Measurements from ENCODE around the gene ANKRD11.
"Not testable (repeated sequence)": the region's sequence is repeated elsewhere in the genome, so short reads cannot be mapped to it uniquely, and the experiment has no call there.

The ANKRD11 gene

GRCh38 chr16:89481356-89481955 lies 8.9 kb downstream of the ANKRD11 start:
- DNase-seq (ENCODE audit: low read depth in 2 of 2), result no peak

DNA sequence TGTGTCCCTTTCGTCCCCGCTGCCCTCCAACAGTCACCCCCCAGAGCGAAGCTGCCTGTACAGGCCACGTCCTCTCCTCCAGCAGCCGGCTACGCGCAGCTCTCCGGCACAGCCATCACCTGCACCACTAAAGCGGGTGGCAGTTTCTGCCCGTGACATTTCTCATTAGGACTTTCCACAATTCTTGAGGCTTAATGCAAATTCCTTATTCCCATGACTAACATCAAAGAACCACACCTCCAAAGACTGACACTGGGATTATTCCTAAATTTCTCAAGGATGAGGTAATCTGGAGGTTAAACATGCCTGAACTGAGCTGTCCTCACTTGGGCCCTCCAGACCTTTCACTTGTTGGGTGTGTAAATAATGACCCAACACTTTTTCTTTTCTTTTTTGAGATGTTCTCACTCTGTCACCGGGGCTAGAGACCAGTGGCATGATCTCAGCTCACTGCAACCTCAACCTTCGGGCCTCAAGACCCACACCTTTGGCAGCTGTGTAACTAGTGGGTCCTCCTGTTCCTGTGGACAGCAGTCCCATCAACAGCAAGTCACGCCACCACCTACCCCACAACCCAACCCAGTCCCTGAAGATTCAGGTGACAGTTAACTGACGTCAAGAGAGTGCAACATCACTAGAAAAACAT lies 11.7 kb downstream of the ANKRD11 start:
- no peak for DNase-seq (ENCODE audit: low read depth in 2 of 2)

DNA sequence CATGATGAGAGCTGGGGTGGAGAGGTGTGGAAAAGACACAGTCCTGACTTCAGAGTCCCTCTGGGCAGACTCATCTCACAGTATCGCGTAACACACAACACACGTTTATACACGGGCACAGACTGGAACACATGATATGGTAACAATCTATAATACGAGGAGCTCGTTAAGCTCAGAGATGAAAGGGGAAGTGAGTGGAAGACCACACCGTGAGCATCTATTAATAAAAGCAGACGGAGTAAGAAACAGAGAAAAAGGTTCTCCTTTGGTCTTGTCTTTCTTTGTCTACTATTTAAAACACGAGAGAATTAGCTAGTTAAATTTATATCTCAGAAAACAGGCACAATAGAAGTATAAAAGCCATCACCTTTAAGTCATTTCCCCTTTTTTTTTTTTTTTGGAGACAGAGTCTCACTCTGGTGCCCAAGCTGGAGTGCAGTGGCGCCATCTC lies 13.5 kb downstream of the ANKRD11 start:
- no peak for DNase-seq (ENCODE audit: low read depth in 2 of 2)

- DNase-seq (ENCODE audit: low read depth in 2 of 2), result no peak
Observed at GRCh38 chr16:89476379-89476778, 14.0 kb downstream of the ANKRD11 start.

DNA sequence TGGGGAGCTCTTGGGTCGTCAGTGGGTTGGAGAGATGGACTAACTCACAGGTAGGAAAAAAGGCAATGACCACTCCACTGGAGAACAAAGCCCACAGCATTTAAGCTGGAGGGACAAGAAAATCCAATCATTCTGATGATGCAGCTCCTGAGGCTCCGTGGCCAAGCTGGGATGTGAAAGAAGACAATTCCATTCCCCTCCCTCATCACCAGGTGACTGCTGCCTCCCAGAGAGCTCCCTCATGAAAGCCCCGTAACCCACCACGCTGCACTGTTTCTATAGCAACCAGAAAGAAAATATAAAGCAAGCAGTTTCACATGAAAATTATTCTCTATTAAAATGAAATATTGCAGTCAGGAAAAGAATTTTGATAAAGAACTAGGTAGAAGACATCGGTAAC lies 15.2 kb downstream of the ANKRD11 start:
- no peak for DNase-seq (ENCODE audit: low read depth in 2 of 2)

DNA sequence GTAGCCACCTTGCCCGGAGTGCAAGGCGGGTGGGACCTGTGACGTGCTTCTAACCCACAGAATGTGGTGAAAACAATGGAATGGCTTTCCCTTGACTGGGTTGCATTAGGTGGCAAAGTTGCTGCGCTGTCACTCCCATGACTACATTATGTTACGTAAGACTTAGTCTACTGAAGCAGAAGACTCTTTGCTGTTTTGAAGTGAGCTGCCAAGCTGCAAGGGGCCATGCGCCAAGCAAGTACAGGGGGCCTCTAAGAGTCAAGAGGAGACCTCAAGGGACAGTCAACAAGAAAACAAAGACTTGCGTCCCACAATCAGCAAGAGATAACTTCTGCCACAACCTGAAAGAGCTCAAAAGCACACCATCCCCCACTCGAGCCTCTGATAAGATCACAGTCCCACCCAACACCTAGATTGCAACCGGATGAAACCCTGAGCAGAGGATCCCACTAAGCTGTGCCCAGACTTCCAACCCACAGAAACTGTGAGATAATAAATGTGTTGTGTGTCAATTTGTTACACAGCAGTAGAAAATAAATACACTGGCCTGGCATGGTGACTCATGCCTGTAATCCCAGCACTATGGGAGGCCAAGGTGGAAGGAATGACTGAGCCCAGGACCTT lies 16.5 kb downstream of the ANKRD11 start:
- no peak for DNase-seq (ENCODE audit: low read depth in 2 of 2)

GRCh38 chr16:89473136-89473712 lies 17.1 kb downstream of the ANKRD11 start:
- no peak for DNase-seq (ENCODE audit: low read depth in 2 of 2)

DNA sequence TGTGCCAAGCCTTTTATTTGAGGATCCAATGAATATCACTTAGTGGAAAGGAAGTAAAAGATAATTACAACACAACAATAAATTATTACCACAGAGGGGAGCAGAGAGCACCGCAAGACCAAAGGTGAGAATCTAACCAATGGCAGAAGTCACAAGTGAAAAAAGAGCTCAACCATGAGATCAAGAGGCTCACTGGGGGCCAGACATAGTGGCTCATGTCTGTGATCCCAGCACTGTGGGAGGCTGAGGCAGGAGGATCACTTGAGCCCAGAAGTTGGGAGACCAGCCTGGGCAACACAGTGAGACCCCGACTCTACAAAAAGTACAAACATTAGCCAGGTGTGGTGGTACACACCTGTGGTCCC lies 17.7 kb downstream of the ANKRD11 start:
- no peak for DNase-seq (ENCODE audit: low read depth in 2 of 2)

DNA sequence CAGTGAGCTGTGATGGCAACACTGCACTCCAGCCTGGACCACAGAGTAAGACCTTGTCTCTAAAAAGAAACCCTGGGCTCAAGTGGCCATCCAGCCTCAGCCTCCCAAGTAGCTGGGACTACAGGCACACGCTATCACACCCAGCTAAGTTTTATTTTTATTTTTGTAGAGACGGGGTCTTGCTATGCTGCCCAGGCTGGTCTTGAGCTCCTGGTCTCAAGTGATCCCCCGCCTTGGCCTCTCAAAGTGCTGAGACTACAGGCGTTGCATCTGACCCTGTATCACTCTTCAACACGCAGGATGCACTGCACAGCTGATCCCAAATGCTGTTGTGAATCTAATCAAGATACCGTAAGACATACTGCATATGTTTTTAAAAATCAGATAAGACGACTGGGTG lies 23.0 kb downstream of the ANKRD11 start:
- no peak for DNase-seq (ENCODE audit: low read depth in 2 of 2)

DNA sequence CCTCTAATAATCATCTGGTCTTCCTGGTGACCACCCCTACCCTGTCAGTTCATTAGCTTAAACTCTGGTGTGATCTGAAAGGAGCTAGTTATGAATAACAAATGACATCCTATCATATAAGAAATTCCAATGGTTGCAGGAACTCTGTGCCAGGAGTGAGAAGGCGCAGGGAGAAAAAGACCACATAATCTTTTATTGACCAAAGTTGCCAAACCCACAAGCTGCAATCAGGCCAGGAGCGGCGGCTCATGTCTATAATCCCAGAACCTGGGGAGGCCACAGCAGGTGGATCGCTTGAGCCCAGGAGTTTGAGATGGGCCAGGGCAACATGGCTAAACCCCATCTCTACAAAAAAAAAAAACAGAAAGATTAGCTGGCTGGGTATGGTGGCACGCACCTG lies 23.4 kb downstream of the ANKRD11 start:
- no peak for DNase-seq (ENCODE audit: low read depth in 2 of 2)

GRCh38 chr16:89463312-89463711 lies 27.0 kb downstream of the ANKRD11 start:
- DNase-seq (ENCODE audit: low read depth in 2 of 2), result not testable (repeated sequence)

GRCh38 chr16:89462639-89463038 lies 27.7 kb downstream of the ANKRD11 start:
- DNase-seq (ENCODE audit: low read depth in 2 of 2), result not testable (repeated sequence)

- not testable (repeated sequence) for DNase-seq (ENCODE audit: low read depth in 2 of 2)
Observed at GRCh38 chr16:89461890-89462289, 28.5 kb downstream of the ANKRD11 start.

- no peak for DNase-seq (ENCODE audit: low read depth in 2 of 2)
Observed at GRCh38 chr16:89460556-89460955, 29.8 kb downstream of the ANKRD11 start.

GRCh38 chr16:89458967-89459366 lies 31.4 kb downstream of the ANKRD11 start:
- no peak for DNase-seq (ENCODE audit: low read depth in 2 of 2)

- no peak for DNase-seq (ENCODE audit: low read depth in 2 of 2)
Observed at GRCh38 chr16:89458551-89458950, 31.8 kb downstream of the ANKRD11 start.

DNA sequence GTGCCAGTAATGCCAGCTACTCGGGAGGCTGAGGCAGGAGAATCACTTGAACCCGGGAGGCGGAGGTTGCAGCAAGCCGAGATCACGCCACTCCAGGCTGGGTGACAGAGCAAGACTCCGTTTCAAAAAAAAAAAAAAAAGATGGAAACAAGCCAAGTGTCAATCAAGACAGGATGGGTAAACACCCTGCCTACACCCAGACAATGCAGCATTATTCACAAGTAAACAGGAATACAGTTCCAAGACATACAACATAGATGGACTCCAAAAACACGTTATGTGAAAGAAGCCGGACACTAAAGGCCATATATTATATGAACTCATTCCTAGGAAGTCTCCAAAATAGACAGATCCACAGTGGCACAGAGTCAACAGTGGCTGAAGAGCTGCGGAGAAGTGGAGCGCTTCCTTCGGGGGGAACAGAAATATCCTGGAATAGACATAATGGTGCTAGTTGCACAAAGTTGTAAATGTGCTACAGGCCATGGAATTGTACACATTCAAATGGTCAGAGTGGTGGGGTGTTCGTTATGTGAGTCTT lies 33.9 kb downstream of the ANKRD11 start:
- no peak for DNase-seq (ENCODE audit: low read depth in 2 of 2)

DNA sequence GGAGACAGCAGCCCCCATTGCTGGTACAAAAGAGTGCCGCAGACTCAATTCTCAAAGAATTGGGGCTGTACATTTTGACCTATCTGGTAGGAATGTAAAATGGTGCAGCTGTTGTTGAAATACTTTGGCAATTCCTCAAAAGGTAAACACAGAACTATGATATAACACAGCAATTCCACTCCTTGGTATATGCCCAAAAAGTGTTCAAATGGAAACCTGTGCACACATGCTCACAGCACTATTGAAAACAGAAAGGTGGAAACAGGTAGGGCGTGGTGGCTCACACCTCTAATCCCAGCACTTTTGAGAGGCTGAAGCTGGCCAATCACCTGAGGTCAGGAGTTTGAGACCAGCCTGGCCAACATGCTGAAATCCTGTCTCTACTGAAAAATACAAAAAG lies 34.7 kb downstream of the ANKRD11 start:
- DNase-seq (ENCODE audit: low read depth in 2 of 2), result no peak

- DNase-seq (ENCODE audit: low read depth in 2 of 2), result no peak
Observed at GRCh38 chr16:89455178-89455577, 35.2 kb downstream of the ANKRD11 start.

GRCh38 chr16:89454378-89455125 lies 35.8 kb downstream of the ANKRD11 start:
- DNase-seq (ENCODE audit: low read depth in 2 of 2), result not testable (repeated sequence)

- no peak for DNase-seq (ENCODE audit: low read depth in 2 of 2)
Observed at GRCh38 chr16:89453501-89454321, 36.6 kb downstream of the ANKRD11 start.

All from activated CD8-positive, alpha-beta memory T cell treated with anti-CD3 and anti-CD28 coated beads for 4 hours (primary cell).